Measurements from ENCODE around the gene ZNF28. TPM values are rescaled to one million over a fixed set of nuclear protein-coding genes. Genes with fewer than 3 reads are reported as not detected.

ZNF28 gene
- total and polyA plus RNA-seq, 2 of the 4 experiments (the other 2 are of a cell fraction) = 4.4 to 24.7 TPM

DNA sequence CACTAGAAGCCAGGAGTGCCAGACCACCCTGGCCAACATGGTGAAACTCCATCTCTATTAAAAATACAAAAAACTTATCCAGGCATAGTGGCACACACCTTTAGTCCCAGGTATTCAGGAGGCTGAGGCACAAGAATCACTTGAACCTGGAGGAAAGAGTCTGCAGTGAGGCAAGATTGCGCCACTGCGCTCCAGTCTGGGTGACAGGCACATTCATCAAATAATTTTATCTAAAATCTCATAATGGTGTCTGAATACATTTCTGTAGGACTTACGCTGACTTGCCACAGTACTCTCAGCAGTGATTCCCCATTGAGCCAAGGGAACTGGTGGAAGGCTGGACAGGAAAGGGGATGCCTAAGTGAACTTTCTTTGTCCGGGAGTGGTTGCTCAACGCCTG, 4.3 kb upstream of the ZNF28 start:
- Histone ChIP-seq H3K56ac (ENCODE audit: extremely low read depth, insufficient read depth, low read length) (no peak overlapping the region), H3K27ac (ENCODE audit: insufficient read depth, low read length) (no peak overlapping the region), H4K20me1 (ENCODE audit: insufficient read depth, low read length) (no peaks in the 10 kb centered on the region), H2AK9ac (replicated peaks; ENCODE audit: low read depth, low read length, poor library complexity) (no peak overlapping the region), H2BK15ac (ENCODE audit: low read depth, low read length) (no peak overlapping the region), H4K91ac (ENCODE audit: insufficient read depth, low read depth, low read length) (no peak overlapping the region), H3K36me3 (ENCODE audit: control insufficient read depth, insufficient read depth, low read length) (no peaks in the 10 kb centered on the region), H3K27me3 (ENCODE audit: control insufficient read depth, insufficient read depth, low read length) (no peaks in the 10 kb centered on the region), H3K4me1 (ENCODE audit: control insufficient read depth, insufficient read depth, low read length) (no peaks in the 10 kb centered on the region), H3K4ac (ENCODE audit: low read depth, low read length) (no peak overlapping the region), H2BK20ac (ENCODE audit: low read depth, low read length) (no peak overlapping the region), H3K4me2 (ENCODE audit: low read depth, low read length) (no peak overlapping the region), H4K5ac (ENCODE audit: low read depth, low read length) (no peak overlapping the region), H3K9me3 (ENCODE audit: control insufficient read depth, insufficient read depth, low read length) (no peaks in the 10 kb centered on the region), H2AK5ac (ENCODE audit: low read depth, low read length) (no peak overlapping the region), H3K23ac (ENCODE audit: low read depth, low read length) (no peak overlapping the region), H3K79me1 (ENCODE audit: low read depth in 1 of 2, low read length in 2 of 2) (no peaks in the 10 kb centered on the region), H2BK120ac (ENCODE audit: low read depth, low read length) (no peak overlapping the region), H3K9ac (ENCODE audit: low read depth, low read length) (no peak overlapping the region), H3K14ac (replicated peaks; ENCODE audit: low read depth, low read length) (no peak overlapping the region), H3K4me3 (ENCODE audit: insufficient read depth, low read depth, low read length) (no peak overlapping the region), H3K18ac (ENCODE audit: low read depth, low read length) (no peak overlapping the region), H4K8ac (ENCODE audit: low read depth in 2 of 2, low read length in 2 of 2) (no peak overlapping the region), H2AFZ (replicated peaks; ENCODE audit: low read length, poor library complexity) (no peak overlapping the region), H3K9me1 (ENCODE audit: insufficient read depth, low read length) (no peaks in the 10 kb centered on the region), H2BK5ac (ENCODE audit: low read depth, low read length, poor library complexity, severe bottlenecking) (no peak overlapping the region)
- ChIA-PET POLR2A (ENCODE audit: unreplicated experiment) (no interaction called here), CTCF (no interaction called here)
- no peak for DNase-seq
- dilution Hi-C loops (cut with HindIII; ENCODE audit: low sequenced_read_pairs, unreplicated experiment) = no loop called here
- no TSS peak for BruUV-seq (replicated peaks)
- intact Hi-C loops (cut with micrococcal nuclease) = no loop called here
- no peak for ATAC-seq (ENCODE audit: low read depth)
- in situ Hi-C loops (cut with MboI; ENCODE audit: low sequenced_read_pairs) = no loop called here
- WGBS, 2 experiments (ENCODE audit: extremely low coverage in 2 of 2, insufficient read length in 1 of 2) = no CpG with 5 or more reads among the region's 5 CpGs
- TF ChIP-seq MXI1 (IDR thresholded peaks at IDR 0.05; ENCODE audit: borderline replicate concordance, low read depth, low read length) (no peak), SMC3 (IDR thresholded peaks at IDR 0.05; ENCODE audit: low read depth, low read length) (no peak), RCOR1 (IDR thresholded peaks at IDR 0.05; ENCODE audit: insufficient replicate concordance, low read length) (no peak), RAD21 (IDR thresholded peaks at IDR 0.05; ENCODE audit: low read length) (no peak), RFX5 (IDR thresholded peaks at IDR 0.05; ENCODE audit: low read depth, low read length) (no peak), MAFK (IDR thresholded peaks at IDR 0.05; ENCODE audit: low read depth, low read length) (no peak), CHD1 (IDR thresholded peaks at IDR 0.05; ENCODE audit: low read depth, low read length) (no peak), BHLHE40 (IDR thresholded peaks at IDR 0.05; ENCODE audit: low read depth, low read length) (no peak), POLR2A (IDR thresholded peaks at IDR 0.05; ENCODE audit: low read depth, low read length) (no peak), NFE2L2 (IDR thresholded peaks at IDR 0.05; ENCODE audit: low read depth, low read length) (no peak), CEBPB (IDR thresholded peaks at IDR 0.05; ENCODE audit: low read depth, low read length) (no peak), CTCF (conservative IDR thresholded peaks at IDR 0.05; ENCODE audit: low read depth, low read length) (no peak)
- TF ChIP-seq, protein P1, sequence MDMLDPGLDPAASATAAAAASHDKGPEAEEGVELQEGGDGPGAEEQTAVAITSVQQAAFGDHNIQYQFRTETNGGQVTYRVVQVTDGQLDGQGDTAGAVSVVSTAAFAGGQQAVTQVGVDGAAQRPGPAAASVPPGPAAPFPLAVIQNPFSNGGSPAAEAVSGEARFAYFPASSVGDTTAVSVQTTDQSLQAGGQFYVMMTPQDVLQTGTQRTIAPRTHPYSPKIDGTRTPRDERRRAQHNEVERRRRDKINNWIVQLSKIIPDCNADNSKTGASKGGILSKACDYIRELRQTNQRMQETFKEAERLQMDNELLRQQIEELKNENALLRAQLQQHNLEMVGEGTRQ (IDR thresholded peaks at IDR 0.05; ENCODE audit: low read depth, low read length) = no peak
- TF ChIP-seq, protein P2, sequence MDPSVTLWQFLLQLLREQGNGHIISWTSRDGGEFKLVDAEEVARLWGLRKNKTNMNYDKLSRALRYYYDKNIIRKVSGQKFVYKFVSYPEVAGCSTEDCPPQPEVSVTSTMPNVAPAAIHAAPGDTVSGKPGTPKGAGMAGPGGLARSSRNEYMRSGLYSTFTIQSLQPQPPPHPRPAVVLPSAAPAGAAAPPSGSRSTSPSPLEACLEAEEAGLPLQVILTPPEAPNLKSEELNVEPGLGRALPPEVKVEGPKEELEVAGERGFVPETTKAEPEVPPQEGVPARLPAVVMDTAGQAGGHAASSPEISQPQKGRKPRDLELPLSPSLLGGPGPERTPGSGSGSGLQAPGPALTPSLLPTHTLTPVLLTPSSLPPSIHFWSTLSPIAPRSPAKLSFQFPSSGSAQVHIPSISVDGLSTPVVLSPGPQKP (IDR thresholded peaks at IDR 0.05; ENCODE audit: borderline replicate concordance, low read depth, low read length) = no peak
